Stimulated activated CD4-positive, alpha-beta T cell treated with anti-CD3 and anti-CD28 coated beads, Interleukin-12 subunit alpha, Interleukin-12 subunit beta, amount 100 ng/mL, for 48 hours (primary cell): ENCODE data around the gene PNPO.
A peak's percentile ranks its signal among the peaks of the same experiment; 100 is the strongest.

ENCODE experiments used
- DNase-seq, 3 donors: peaks; one replicate each; pipeline ENCODE4 v3.0.0-alpha.2; 2020; ENCODE audit warnings: low read depth in 2 of 3, low spot score in 1 of 3

The PNPO gene

DNA sequence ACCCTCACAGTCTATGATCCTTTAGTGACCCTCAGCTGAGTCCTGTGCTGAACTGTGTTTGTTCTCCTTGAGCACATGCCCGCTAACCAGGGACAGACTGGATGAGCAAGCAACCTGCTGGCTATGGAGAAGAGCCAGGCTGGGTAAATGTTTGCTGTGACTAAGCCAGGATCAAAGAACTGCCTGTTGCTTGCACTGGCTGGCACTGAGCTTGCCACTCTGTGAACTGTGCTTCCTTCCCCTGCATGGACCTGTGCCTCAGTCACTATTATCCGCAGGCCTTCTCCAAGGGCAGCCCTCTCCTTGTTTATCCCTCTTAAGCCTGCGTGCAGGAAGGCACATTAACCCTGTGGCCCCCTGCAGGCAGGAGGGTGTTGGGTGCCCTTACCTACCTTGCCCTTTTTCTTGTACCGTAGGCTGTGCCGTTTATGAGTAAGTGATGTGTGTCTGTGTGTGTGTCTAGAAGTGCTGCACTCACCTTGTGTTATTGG, 7.4 kb downstream of the PNPO start:
- no peak for DNase-seq

DNA sequence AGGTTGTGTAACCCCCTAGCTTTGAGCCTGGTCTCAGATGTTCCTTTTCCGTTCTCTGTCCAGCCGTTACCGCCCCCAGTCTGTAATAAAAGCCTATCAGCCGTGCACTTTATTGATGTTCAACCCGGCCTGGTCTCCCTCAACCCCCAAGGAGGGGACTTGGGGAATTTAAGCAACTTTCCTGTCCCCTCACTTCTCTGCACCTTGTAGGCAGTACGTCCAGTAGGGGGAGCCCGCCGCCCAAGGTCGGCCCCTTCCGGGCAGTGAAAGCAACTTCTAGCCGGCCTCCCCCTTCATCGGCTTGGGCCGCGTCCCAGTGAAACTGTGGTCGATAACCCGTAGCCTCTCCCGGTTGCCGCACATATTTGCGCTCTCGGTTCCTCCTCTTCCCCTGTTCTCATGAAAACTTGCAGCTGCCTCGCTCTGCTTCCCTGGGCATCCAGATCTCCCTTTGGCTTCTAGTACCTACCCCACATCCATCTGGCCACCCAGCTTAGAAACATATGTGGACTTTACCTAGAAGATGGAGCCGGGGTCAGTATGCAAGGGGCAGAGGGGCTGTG, 7.9 kb downstream of the PNPO start:
- peak; percentile 60 to 81 (median 80) for DNase-seq

DNA sequence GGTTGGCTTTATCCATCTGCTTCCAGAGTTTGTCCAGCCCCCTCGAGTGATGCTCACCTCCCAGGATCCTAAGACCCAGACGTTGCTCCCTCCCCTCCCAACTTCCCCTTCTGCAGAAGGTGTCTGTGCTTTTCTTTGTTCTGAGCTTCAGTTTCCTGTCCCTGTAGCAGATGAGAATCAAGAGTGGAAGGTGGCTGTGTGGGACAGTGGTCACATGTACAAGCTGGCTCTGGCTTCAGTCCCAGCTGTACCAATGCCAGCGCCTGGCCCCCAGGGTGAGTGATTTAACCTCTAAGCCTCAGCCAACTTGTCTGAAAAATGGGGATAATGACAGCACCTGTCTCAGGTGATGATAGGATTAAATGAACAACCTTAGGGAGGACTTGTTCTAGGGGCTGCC, 8.6 kb downstream of the PNPO start:
- no peak for DNase-seq

DNA sequence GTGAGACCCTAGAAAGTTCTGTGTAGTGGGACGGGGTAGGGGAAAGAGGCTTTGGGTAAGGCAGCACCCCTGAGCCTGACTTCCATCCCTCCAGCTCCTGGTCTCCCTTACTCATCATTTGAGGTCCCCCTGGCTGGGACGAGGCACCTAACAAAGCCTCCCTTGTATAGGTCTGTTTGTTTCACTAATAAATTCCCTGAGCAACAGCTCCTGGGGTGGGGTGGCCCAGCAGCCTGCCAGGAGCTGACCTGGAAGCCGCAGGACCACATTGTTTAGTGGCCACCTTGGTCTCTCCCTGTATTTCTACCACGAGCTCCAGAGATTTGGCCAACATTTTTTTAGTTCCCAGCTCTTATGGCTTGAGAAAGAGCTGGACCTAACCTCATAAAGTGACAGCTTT, 9.1 kb downstream of the PNPO start:
- no peak for DNase-seq

DNA sequence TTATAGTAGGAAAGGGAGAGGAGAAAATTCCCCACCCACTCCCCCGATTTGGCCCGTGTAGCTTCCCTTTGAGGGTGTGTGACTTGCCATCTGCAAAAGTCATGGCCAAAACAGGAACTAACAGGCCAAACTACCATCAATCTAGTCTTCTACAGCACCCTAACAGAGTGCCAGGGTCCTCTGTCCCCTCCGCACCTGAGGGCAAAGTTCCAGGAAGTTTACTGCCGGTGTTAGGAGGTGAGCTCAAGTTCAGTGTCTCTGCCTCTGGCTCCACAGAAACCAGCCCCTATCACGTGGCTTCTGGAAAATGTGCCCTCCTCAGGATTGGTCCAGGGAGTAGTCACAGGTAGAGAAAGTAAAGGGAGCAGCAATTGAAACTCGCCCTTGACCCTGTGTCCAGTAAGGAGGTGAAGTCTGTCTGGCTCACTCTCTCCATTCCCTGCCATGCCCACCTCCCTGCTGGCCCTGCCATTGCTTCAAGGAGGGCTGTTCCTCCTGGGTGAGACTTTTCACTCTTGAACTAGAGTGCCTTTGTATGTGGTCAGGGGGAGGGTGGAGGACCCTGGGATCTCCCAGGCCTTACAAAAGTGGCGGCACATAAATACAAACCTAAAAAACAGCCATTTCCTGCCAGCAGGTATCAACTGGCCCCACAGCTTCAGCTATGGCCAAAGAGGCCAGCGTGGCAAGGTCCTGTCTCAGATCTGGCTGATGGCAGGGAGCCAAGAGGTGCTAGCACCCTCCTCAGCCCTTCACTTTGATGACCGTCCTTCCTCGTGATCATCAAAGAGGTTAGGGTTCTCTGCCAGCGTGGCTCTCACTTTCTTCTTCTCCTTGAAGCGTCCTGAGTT, 11.0 kb downstream of the PNPO start:
- DNase-seq, result no peak

DNA sequence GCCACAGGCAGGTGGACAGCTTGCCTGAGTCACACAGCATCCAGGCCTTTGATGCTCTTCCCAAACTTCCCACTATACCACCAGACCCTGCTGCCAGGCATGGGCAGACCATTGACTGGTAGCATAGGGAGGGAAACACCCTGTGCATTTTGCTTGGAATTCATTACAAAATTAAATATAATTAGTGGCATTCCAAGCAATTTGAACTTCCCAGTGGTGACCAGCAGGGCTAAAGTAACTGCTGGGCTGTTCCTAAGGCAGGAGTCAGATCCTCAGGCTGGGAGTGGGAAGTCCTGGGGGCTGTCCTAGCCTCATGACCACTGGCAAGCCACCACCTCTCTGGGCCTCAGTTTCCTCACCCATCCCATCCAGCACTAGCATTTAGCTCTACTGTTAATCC, 12.5 kb downstream of the PNPO start:
- no peak for DNase-seq

DNA sequence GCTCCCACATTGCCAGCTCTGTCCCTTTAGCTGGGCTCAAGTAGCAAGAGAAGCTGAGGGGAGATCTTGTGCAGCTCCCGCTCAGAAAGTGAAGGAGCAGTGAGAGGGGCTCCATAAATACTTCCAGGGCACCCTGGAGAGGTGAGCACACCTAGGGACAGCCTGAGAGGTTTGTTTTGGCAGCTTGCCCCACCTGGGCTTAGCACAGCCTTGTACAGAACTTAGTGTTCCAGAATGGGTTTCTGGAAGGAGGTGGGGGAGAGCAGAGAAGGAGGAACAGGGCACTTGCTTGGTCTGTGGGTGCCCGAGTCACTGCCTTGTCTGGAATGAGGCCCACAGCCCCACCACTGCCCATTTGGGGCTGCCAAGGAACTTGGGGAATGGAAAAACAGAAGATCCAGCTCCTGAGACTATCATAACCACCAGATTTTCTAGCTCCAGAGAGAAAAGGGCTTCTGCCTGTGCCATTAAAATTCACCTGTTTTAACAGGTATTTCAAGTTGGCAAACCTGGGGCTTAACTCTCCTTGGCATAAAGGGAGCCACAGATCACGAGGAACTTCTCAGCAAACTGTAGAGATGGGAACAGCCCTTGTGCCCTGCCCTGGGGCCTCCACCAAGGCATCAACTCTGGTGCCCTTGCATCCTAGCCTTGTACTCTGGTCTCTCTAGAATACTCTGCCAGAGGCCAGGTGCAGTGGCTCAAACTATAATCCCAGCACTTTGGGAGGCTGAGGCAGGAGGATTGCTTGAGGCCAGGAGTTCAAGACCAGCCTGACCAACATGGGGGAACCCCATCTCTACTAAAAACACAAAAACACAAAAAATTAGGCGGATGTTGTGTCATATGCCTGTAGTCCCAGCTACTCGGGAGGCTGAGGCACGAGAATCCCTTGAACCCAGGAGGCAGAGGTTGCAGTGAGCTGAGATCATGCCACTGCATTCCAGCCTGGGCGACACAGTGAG, 14.4 kb downstream of the PNPO start:
- DNase-seq, result no peak

DNA sequence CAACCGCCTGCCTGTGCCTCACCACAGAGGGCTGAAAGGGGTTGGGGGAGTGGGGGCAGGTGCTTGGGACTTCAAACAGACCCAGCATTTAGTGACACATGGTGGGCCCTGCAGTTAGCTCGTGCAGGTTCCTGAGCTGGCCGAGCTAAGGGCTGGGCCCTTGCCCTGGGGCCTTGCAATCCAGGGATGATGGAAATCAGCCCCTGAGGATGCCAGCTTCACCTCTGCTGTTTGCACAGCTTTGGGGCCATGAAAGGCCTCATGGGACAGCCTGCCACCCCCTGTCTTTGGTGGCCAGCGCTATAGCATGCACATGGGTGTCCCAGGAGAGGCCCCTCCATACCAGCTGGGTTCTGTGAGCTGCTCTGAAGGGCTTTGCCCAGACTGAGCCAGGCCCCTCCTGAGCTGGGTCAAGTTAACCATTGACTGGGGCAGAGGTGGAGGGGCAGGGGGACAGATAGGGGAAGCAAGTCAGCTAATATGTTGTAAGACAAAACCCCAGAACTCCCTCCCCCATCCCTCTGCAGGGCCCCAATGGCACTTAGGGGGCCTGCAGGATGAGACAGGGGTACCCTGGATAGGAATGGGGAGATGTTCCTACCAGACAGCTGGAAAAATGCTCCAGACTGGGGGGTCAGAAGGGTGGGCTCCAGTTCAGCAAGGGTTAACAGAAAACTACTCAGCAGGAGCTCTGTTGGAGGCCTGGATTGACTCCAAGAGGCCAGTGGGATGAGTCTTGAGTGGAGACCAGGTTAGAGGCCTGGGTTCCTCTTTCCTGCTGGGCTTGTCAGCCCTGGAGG, 15.6 kb downstream of the PNPO start:
- no peak for DNase-seq

DNA sequence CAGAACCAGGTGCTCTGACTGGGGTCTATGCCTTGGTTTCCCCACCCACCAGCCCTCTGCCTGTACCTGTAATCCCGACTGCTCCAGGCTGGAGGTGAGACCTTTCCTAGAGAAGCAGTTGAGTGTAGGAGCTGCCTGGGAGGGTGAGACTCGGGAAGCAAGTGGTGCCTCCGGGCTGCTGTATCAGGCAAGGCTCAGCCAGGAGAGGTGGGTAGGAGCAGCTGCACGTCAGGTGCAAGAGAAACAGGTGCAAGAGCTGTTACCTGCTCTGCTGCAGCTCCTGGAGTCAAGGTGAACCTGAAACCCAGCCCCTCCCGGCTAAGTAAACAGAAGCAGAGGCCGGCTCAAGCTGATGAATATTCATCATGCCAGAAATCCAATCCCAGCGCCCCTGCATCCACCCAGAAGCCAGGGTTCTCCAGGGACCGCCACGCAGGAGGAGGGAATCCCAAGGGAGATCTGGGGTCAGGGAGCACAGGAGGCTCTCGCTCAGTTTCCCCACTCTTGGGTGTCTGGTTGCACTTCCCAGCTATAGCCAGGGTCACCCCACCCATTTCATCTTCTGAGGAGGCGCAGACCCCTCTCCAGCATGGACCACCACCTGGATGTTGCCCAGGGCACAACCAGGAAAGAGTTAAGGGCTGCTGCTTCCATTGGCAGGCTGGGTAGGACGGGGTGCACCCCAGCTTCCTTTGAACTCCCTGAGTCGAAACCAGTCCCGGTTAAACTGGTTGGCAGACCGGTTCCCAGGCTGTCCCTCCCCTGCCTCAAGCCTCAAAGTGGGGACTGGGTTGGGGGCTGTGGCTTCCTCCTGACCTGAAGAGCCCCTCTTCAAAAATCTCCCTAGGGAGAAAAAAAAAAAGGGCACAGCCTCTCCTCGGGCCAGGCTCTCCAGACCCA, 16.5 kb downstream of the PNPO start, which contains the start of gene PRR15L:
Gene PRR15L, minus strand, starts transcription at position 293 of the 900 bp plus-strand sequence. CDS start 4,649 bp downstream, outside the sequence.
- DNase-seq, result no peak

DNA sequence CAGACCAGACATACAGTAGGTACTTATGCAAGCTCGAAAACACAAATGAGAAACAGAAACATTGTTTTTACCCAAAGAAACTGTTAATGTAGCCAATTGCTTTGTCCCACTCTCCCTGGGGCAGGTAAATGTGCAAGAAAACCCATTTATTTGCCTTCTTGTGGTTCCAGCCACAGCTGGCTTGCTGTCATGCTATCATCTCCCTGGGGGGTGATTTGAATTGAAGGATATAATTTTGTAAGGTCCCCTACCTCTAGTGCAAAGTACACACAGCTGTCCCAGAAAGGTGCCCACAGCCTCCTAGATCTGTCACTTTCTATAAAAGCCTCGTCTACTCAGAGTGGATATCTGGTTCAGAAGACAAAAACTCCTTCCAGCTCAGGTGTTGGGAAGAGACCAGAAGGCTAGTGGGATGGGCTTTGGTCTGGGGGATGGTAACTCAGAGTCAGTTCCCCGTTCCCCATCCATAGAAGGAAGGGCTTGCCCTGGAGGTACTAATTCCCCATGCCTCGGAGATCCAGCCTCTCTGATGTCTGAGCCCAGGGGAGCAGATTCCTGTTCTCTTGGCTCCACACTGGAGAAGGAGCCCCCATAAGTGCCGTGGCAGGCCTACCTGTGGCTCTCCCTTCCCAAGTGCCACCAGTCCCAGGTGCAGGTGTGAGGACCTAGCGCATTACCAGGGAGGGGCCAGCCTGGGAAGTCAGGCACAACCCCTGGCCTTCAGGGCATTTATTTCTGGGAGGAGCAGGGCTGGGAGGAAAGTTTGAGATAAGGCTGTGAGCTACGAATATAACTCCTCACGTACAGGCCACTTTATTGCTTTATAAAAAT, 18.7 kb downstream of the PNPO start:
- no peak for DNase-seq

DNA sequence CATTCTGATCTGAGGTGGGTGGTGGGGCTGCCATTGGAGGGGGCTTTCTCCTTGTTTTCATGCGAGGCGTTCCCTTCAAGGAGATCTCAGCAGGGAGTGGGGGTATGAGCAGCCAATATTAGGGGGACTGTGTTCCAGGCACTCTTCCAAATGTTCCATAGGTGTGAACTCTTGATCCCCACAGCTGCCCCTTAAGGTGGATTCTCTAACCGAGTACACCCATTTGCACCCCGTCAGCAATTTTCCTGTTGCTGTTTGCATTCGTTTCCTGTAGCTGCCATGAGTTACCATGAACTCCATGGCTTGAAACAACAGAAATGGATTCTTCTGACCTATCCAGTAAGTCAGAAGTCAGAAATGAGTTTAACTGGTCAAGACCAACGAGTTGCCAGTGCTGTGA, 20.0 kb downstream of the PNPO start:
- no peak for DNase-seq

DNA sequence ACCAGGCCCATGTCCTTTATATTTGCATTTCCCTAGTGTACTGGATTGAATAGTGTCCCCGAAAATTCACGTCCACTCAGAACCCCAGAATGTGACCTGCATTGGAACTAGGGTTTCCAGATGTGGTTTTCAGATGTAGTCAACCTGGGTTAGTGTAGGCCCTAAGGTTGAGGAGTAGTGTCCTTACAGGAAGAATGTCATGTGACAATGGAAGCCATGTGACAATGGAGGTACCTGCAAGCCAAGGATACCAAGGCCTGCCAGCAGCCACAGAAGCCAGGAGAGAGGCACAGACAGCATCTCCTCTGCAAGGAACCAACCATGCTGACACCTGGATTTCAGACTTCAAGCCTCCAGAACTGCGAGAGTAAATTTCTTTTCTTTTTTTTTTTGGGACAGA, 21.5 kb downstream of the PNPO start:
- no peak for DNase-seq

DNA sequence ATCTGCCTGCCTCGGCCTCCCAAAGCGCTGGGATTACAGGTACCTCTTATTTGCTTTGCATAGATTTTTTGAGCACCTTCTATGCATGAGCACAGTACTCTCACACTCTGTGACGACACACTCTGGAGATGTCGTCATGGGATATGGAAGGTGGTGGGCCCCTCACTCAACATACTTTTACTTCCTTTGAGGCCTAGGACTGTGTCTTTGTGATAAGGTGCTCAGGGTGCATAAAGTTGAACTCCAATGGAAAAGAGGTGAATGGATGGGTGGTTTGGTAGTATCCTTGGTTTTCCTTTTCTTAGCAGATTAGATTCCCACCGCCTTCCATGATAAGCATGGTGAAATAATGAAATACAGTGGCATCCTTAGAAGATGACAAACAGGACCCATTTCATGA, 23.5 kb downstream of the PNPO start:
- no peak for DNase-seq

DNA sequence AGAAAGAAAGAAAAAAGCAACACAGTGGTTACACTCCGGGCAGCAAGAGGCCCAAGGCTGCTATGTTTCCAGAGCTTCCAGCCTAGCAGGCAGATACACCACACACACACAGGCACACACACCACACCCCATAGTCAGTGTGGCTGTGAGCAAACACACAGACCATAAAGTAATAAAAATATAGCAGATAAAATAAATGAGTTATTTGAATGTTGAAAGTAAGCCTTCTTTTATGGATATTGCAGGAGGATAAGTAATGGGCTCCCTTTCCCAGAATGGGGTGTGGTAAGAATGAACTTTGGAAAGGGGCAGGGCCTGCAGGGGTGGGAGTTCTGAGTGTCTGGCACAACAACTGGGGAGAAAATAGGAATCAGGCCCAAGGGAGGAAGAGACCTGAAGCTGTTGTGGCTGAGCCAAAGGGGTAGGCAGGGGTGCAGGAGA, 24.7 kb downstream of the PNPO start:
- DNase-seq, result no peak

DNA sequence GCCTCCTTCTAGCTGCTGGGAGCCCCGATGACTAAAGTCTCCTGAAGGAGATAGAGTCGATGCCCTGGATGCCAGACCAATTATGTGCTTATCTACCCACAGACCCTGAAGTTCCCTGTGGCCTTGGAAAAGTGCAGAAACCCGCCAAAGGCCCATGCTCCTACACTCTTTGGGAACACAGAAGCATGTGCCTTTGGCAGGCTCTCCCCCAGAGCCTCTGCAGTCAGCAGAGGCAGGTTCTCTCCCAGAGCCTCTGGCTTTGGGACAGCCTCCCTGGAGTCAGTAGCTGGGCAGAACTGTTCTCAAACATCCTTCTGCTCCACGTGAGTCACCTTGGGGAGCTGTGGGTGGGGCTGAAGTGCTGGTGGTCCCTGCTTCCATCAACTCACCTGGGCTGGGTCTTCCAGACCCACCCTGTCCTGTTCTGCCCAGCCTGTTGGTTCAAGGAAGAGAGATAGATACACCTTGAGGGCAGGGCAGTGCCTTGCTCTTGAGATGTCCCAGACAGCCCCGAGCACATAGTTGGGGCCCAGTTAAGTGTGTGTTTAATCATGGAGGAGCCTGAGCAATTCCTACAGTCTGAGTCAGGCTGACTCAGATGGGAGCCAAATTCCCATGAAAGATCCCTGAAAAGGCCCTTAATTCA, 26.4 kb downstream of the PNPO start:
- no peak for DNase-seq

DNA sequence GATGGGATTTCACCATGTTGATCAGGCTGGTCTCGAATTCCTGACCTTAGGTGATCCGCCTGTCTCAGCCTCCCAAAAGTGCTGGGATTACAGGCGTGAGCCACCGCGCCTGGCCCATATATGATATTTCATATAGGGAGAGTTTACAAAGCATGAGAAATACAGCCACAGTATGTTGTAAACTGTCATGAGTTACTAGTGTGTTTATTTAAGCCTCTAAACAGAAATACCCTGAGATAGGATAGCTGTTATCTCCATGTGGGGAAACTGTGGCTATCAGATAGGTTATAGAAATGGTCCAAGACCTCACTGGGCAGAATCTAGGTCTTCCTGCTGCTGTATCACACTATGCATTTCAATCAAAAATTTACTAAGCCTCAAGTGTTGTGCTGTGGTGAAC, 27.5 kb downstream of the PNPO start:
- DNase-seq, result no peak

DNA sequence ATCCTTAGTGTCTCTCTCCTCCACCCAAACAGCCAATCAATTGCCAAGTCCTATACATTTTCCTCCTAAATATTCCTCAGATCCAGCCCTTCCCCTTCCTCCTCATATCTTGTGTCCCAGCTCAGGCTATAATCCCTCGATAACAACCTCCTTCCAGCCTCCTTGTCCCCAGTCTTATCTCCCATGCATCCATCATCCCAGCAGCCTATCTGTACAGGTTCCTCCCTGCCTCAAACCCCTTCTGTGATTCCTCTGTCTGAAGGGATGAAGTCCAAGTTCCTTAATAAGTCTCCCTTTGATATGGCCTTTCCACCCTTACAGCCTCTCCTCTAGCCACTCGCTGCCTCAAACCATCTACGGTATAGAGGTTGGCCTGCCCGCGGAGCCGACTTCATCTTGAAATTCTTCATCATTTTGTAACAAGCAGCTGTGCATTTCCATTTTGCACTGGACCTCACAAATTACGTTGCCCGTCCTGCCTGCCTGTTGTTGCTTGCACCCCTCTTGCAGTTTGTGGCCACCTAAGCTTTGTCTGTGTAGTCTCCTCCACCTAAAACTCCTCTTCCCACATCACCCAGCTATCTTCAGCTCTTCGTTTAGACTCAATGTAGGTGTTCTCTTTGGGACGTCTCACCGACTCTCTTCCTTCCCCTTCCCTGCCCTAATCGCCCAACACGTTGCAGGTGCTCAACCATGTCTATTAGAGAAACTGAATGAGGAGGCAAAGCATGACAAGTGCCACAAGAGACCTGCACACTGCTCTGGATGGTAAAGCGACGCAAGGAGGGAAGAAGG, 28.8 kb downstream of the PNPO start:
- no peak for DNase-seq
